GM12878 (cell line): Measurements from ENCODE around the gene MYT1. TPM values are rescaled to one million over a fixed set of nuclear protein-coding genes. Genes with fewer than 3 reads are reported as not detected.

Experiments used
- ATAC-seq: fragments of 200-7000 bp; cut with Tn5 transposase; 3 replicates; pipeline ENCODE4 v1.9.1; 2020; ENCODE audit warnings: mild to moderate bottlenecking, moderate library complexity
- BruUV-seq: library from RNA; stranded (reverse); fragments of 400-500 nt; replicated peaks from 2 replicates; lab custom pipeline; 2021; lab: Mats Ljungman, UMichigan
- CTCF ChIA-PET: fragments of 300-600 bp; sonication (Branson Sonifier 250); formaldehyde crosslinking; extraction: SDS; loops from one replicate; lab custom pipeline; 2021; ENCODE audit warnings: inconsistent platforms; lab: Yijun Ruan, JAX
- POLR2A ChIA-PET: fragments of 350-600 bp; formaldehyde crosslinking; extraction: SDS; loops from one replicate; lab custom pipeline; 2021; ENCODE audit warnings: inconsistent platforms; lab: Charles Lee
- RAD21 ChIA-PET: fragments of 300-600 bp; sonication (Branson Sonifier 250); formaldehyde crosslinking; loops from one replicate; lab custom pipeline; 2023; ENCODE audit warnings: antibody characterized with exemption; ENCODE audit not compliant: unreplicated experiment; lab: Charles Lee
- SMC1A ChIA-PET: fragments of 300-600 bp; sonication (Branson Sonifier 250); formaldehyde crosslinking; loops from one replicate; lab custom pipeline; 2023; ENCODE audit not compliant: unreplicated experiment, uncharacterized antibody; lab: Charles Lee
- DNase-seq: peaks from one replicate; pipeline ENCODE4 v3.0.0-alpha.2; 2011; ENCODE audit warnings: low read depth, low spot score
- FAIRE-seq: peaks from 3 replicates; lab custom pipeline; 2011; peaks lifted over from hg19 to GRCh38; lab: Jason Lieb, UNC
- H2AFZ ChIP-seq: 2 replicates; pipeline ENCODE4 v1.6.0; 2011; ENCODE audit warnings: low read depth, low read length, control low read depth; ENCODE audit not compliant: control insufficient read depth
- H3K27ac ChIP-seq: 2 replicates; pipeline ENCODE4 v1.5.1; 2011; ENCODE audit warnings: control low read depth; ENCODE audit not compliant: control insufficient read depth, insufficient read depth
- H3K27me3 ChIP-seq, 2 experiments: replicated peaks in 1 of 2; 2 replicates each; pipeline versions ENCODE4 v1.6.0 to v1.6.1; 2011; ENCODE audit warnings: low read length in 1 of 2; ENCODE audit not compliant: control insufficient read depth in 2 of 2, insufficient read depth in 2 of 2
- H3K36me3 ChIP-seq, 2 experiments: 2 replicates each; pipeline ENCODE4 v1.5.1; 2011; ENCODE audit warnings: low read length in 1 of 2; ENCODE audit not compliant: control insufficient read depth in 2 of 2, insufficient read depth in 2 of 2
- H3K4me1 ChIP-seq: 2 replicates; pipeline ENCODE4 v1.6.1; 2011; ENCODE audit warnings: mild to moderate bottlenecking, low read length, moderate library complexity, mixed read lengths; ENCODE audit not compliant: control insufficient read depth, insufficient read depth
- H3K4me2 ChIP-seq: 2 replicates; pipeline ENCODE4 v1.6.0; 2011; ENCODE audit warnings: control low read depth; ENCODE audit not compliant: control insufficient read depth, insufficient read depth
- H3K4me3 ChIP-seq: fragments of 200-600 bp; sonication (generic); 2 replicates; pipeline ENCODE4 v1.5.1; 2016
- H3K79me2 ChIP-seq: 2 replicates; pipeline ENCODE4 v1.6.0; 2011; ENCODE audit warnings: low read length; ENCODE audit not compliant: control insufficient read depth, insufficient read depth
- H3K9ac ChIP-seq: 2 replicates; pipeline ENCODE4 v1.8.0; 2011; ENCODE audit warnings: low read length, control low read depth, mixed read lengths; ENCODE audit not compliant: control insufficient read depth, insufficient read depth
- H3K9me3 ChIP-seq: replicated peaks from 3 replicates; pipeline ENCODE4 v1.5.1; 2011; ENCODE audit warnings: mild to moderate bottlenecking, low read length; ENCODE audit not compliant: control insufficient read depth, insufficient read depth
- H4K20me1 ChIP-seq: 2 replicates; pipeline ENCODE4 v1.6.0; 2011; ENCODE audit not compliant: control insufficient read depth, insufficient read depth
- BRCA1 ChIP-seq: IDR thresholded peaks from 2 replicates; pipeline ENCODE4 v1.6.1; 2011; ENCODE audit warnings: low read depth, low read length, improper control_type of control experiment
- ZZZ3 ChIP-seq: IDR thresholded peaks from 2 replicates; pipeline ENCODE4 v1.6.1; 2011; ENCODE audit warnings: low read depth; ENCODE audit not compliant: control insufficient read depth, insufficient read length
- WGBS: methylation state at CpG from one replicate; pipeline ENCODE4 v1.1.6; 2016; ENCODE audit warnings: low lambda C conversion rate; ENCODE audit not compliant: insufficient replicate concordance, insufficient coverage; ENCODE audit errors: missing lambda C conversion rate; 5-methylcytosine and 5-hydroxymethylcytosine counted together
- in situ Hi-C: fragments of 300-500 bp; cut with MboI; formaldehyde crosslinking; loops from 9 replicates; pipeline ENCODE4 v1.14.3; 2018; ENCODE audit warnings: mixed read lengths
- intact Hi-C: fragments of 100-400 bp; cut with micrococcal nuclease; formaldehyde crosslinking; loops from one replicate; pipeline ENCODE4 v1.14.2; 2022; ENCODE audit not compliant: unreplicated experiment
- polyA plus RNA-seq, 11 experiments: library from polyadenylated mRNA; depleted of rRNA in 4 of 11; unstranded in 6 of 11; stranded (reverse) in 5 of 11; fragments of >200 nt; fragmentation: Nextera tagmentation in 4 of 11; fragmentation: Illumina TruSeq in 1 of 11; extraction: Ambion mirVana in 4 of 11; extraction: Trizol in 1 of 11; gene quantifications; 1 replicate in 1 of 11; 2 replicates in 10 of 11; pipeline versions ENCODE4 v1.2.1 to v1.2.3, GENCODE V29; 2011 to 2016; ENCODE audit warnings: inconsistent platforms in 2 of 11, missing spikeins in 2 of 11, low read depth in 1 of 11
- total RNA-seq, 4 experiments: library from RNA; depleted of rRNA in 3 of 4; stranded (reverse); fragments of >200 nt in 3 of 4; fragmentation: Illumina TruSeq in 1 of 4; extraction: Trizol in 1 of 4; gene quantifications; 2 replicates each; pipeline versions ENCODE4 v1.2.1 to v1.2.3, GENCODE V29; 2013 to 2021
- TF ChIP-seq, protein P1 (sequence below): IDR thresholded peaks from 2 replicates; pipeline ENCODE4 v1.6.1; 2012; ENCODE audit warnings: improper control_type of control experiment, low read depth, low read length; ENCODE audit not compliant: insufficient replicate concordance

Gene MYT1
- total and polyA plus RNA-seq, 10 of the 15 experiments (the other 5 are each of a cell fraction or from before 2014, with no cell fraction given): 0.01 to 0.10 TPM; not detected in 8

DNA sequence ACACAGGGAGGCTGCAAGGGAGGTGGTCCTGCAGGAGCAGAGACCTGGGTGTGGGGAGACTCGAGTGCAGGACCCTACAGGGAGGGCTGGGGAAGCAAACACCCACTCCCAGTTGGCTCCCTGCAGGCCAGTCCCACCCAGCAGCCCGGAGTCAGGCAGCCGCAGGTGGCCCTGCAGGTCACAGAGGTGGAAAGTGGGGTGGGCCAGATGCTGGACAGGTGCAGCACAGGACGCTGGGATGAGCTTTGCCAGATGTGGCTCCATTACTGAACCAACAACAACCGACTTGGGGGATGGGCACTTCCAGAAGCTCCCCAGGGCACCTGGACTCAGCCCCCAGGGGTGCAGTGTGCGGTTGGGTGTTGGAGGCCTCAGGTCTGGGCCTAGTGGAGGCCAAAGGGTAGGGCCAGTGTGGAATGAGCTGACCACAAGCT is 26.6 kb upstream of the MYT1 start:
- Histone ChIP-seq H2AFZ (no peak overlapping the region), H4K20me1 (no peaks in the 10 kb centered on the region), H3K27me3 (peaks cover 1 to 4% of the 10 kb centered on the region in 2 experiments), H3K9me3 (no peaks in the 10 kb centered on the region), H3K27ac (no peak overlapping the region), H3K79me2 (no peaks in the 10 kb centered on the region), H3K36me3 (no peaks in the 10 kb centered on the region), H3K4me1 (no peaks in the 10 kb centered on the region), H3K4me2 (no peak overlapping the region), H3K9ac (no peak overlapping the region), H3K4me3 (no peak overlapping the region)
- no TSS peak for BruUV-seq
- DNase-seq (no peak), ATAC-seq (no peak), FAIRE-seq (no peak)
- RAD21 ChIA-PET: no interaction called here
- in situ Hi-C loops (no loop called here), intact Hi-C loops (no loop called here)
- CTCF ChIA-PET: interaction anchor here (1.0 kb wide), 1 partner anchor 54 kb away, joined by 3 read pairs; no protein-coding TSS in a partner anchor
- TF ChIP-seq BRCA1 (no peak), ZZZ3 (no peak)
- TF ChIP-seq, protein P1, sequence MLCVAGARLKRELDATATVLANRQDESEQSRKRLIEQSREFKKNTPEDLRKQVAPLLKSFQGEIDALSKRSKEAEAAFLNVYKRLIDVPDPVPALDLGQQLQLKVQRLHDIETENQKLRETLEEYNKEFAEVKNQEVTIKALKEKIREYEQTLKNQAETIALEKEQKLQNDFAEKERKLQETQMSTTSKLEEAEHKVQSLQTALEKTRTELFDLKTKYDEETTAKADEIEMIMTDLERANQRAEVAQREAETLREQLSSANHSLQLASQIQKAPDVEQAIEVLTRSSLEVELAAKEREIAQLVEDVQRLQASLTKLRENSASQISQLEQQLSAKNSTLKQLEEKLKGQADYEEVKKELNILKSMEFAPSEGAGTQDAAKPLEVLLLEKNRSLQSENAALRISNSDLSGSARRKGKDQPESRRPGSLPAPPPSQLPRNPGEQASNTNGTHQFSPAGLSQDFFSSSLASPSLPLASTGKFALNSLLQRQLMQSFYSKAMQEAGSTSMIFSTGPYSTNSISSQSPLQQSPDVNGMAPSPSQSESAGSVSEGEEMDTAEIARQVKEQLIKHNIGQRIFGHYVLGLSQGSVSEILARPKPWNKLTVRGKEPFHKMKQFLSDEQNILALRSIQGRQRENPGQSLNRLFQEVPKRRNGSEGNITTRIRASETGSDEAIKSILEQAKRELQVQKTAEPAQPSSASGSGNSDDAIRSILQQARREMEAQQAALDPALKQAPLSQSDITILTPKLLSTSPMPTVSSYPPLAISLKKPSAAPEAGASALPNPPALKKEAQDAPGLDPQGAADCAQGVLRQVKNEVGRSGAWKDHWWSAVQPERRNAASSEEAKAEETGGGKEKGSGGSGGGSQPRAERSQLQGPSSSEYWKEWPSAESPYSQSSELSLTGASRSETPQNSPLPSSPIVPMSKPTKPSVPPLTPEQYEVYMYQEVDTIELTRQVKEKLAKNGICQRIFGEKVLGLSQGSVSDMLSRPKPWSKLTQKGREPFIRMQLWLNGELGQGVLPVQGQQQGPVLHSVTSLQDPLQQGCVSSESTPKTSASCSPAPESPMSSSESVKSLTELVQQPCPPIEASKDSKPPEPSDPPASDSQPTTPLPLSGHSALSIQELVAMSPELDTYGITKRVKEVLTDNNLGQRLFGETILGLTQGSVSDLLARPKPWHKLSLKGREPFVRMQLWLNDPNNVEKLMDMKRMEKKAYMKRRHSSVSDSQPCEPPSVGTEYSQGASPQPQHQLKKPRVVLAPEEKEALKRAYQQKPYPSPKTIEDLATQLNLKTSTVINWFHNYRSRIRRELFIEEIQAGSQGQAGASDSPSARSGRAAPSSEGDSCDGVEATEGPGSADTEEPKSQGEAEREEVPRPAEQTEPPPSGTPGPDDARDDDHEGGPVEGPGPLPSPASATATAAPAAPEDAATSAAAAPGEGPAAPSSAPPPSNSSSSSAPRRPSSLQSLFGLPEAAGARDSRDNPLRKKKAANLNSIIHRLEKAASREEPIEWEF: no peak
- SMC1A ChIA-PET: interaction anchor here (0.5 to 1.2 kb wide), 2 partner anchors 17 to 157 kb away, joined by 3 read pairs; partner anchors contain the start of gene PRPF6
- POLR2A ChIA-PET: interaction anchor here (0.6 kb wide), 1 partner anchor 1835 kb away, joined by 3 read pairs; the partner anchor contains the start of gene ADRM1
- WGBS: 32% methylated on average over 5 of the region's 6 CpGs
